HG03060 (cell line): ENCODE data around the gene TMEM52.

Source experiments
- ATAC-seq: cut with Tn5 transposase; IDR thresholded peaks from one replicate; pipeline ENCODE4 v1.9.1; 2021; ENCODE audit warnings: low read depth, moderate number of reproducible peaks; ENCODE audit not compliant: unreplicated experiment

Gene TMEM52

GRCh38 chr1:1916851-1917251 is 2.2 kb downstream of the TMEM52 start:
- no peak for ATAC-seq

GRCh38 chr1:1915911-1916840 is 2.9 kb downstream of the TMEM52 start:
- ATAC-seq = no peak

GRCh38 chr1:1914971-1915692 is 3.9 kb downstream of the TMEM52 start, which contains the start of gene CALML6:
CALML6 (plus strand) TSS chr1:1915260; CDS start chr1:1915281, 21 bp downstream.
- ATAC-seq = no peak

- no peak for ATAC-seq
Observed at GRCh38 chr1:1914101-1914970, 4.7 kb downstream of the TMEM52 start.

- no peak for ATAC-seq
Observed at GRCh38 chr1:1911350-1912041, 7.6 kb downstream of the TMEM52 start.

GRCh38 chr1:1910651-1911331 is 8.3 kb downstream of the TMEM52 start:
- no peak for ATAC-seq

GRCh38 chr1:1910033-1910465 is 9.0 kb downstream of the TMEM52 start:
- no peak for ATAC-seq

- no peak for ATAC-seq
Observed at GRCh38 chr1:1908506-1908791, 10.6 kb downstream of the TMEM52 start.

- no peak for ATAC-seq
Observed at GRCh38 chr1:1907098-1907736, 11.9 kb downstream of the TMEM52 start.

GRCh38 chr1:1906185-1907097 is 12.6 kb downstream of the TMEM52 start:
- no peak for ATAC-seq

- no peak for ATAC-seq
Observed at GRCh38 chr1:1903224-1903623, 15.9 kb downstream of the TMEM52 start.

- ATAC-seq = no peak
Observed at GRCh38 chr1:1901641-1902294, 17.3 kb downstream of the TMEM52 start.

GRCh38 chr1:1900883-1901640 is 18.0 kb downstream of the TMEM52 start:
- no peak for ATAC-seq

- no peak for ATAC-seq
Observed at GRCh38 chr1:1899967-1900327, 19.1 kb downstream of the TMEM52 start.

GRCh38 chr1:1899266-1899966 is 19.7 kb downstream of the TMEM52 start:
- no peak for ATAC-seq

- ATAC-seq = no peak
Observed at GRCh38 chr1:1898246-1898933, 20.7 kb downstream of the TMEM52 start.
